GM21528 (cell line): ENCODE results near the gene KRT80.

Source experiments
- ATAC-seq: cut with Tn5 transposase; IDR thresholded peaks from one replicate; pipeline ENCODE4 v1.9.1; 2021; ENCODE audit warnings: mild to moderate bottlenecking, moderate library complexity; ENCODE audit not compliant: unreplicated experiment, low FRiP score

KRT80 gene

GRCh38 chr12:52119398-52120254 is 72.2 kb downstream of the KRT80 start:
- no peak for ATAC-seq
